Measurements from ENCODE around the gene IFIT2. TPM values are rescaled to one million over a fixed set of nuclear protein-coding genes. Genes with fewer than 3 reads are reported as not detected.
"Not testable (repeated sequence)": the region's sequence is repeated elsewhere in the genome, so short reads cannot be mapped to it uniquely, and the experiment has no call there.

Gene IFIT2
- total and polyA plus RNA-seq, 2 experiments from 2014 or later = 0.10 TPM; not detected in 1

DNA sequence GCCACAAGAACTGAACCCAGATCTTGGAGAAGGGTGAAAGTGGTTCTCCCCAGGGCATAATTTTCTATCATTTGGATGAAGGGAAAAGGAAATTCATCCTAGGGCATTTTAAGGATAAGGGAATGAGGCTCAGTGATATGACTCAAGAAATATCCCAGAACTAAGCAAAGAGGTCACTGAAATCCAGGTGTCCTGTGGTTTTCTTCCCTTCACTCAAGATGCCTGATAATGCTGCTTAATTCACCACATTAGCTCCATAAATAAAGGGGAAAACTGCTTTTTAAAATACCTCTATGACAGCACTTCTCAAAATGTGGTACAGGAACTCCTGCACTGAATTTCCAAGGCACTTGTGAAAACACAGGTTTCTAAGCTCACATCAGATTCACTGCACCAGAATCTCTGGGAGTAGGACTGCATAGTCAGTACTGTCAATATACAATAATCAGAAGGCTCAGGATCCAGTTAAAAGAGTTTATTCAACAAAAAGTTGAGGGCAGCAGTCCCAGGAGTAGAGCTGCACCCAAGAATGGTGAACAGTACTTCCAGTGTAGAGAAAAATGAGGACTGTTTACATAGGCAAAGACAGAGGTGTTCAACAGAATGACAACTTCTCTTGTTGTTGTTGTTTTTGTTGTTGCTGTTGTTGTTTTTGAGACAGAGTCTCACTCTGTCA lies 28.8 kb downstream of the IFIT2 start (continued):
- TF ChIP-seq, protein P1, sequence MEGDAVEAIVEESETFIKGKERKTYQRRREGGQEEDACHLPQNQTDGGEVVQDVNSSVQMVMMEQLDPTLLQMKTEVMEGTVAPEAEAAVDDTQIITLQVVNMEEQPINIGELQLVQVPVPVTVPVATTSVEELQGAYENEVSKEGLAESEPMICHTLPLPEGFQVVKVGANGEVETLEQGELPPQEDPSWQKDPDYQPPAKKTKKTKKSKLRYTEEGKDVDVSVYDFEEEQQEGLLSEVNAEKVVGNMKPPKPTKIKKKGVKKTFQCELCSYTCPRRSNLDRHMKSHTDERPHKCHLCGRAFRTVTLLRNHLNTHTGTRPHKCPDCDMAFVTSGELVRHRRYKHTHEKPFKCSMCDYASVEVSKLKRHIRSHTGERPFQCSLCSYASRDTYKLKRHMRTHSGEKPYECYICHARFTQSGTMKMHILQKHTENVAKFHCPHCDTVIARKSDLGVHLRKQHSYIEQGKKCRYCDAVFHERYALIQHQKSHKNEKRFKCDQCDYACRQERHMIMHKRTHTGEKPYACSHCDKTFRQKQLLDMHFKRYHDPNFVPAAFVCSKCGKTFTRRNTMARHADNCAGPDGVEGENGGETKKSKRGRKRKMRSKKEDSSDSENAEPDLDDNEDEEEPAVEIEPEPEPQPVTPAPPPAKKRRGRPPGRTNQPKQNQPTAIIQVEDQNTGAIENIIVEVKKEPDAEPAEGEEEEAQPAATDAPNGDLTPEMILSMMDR (conservative IDR thresholded peaks at IDR 0.05; ENCODE audit: low read depth in 2 of 2) = no peak
- TF ChIP-seq STAT1 (IDR thresholded peaks at IDR 0.05; ENCODE audit: unreplicated experiment) = no peak
- TF ChIP-seq, protein P2, sequence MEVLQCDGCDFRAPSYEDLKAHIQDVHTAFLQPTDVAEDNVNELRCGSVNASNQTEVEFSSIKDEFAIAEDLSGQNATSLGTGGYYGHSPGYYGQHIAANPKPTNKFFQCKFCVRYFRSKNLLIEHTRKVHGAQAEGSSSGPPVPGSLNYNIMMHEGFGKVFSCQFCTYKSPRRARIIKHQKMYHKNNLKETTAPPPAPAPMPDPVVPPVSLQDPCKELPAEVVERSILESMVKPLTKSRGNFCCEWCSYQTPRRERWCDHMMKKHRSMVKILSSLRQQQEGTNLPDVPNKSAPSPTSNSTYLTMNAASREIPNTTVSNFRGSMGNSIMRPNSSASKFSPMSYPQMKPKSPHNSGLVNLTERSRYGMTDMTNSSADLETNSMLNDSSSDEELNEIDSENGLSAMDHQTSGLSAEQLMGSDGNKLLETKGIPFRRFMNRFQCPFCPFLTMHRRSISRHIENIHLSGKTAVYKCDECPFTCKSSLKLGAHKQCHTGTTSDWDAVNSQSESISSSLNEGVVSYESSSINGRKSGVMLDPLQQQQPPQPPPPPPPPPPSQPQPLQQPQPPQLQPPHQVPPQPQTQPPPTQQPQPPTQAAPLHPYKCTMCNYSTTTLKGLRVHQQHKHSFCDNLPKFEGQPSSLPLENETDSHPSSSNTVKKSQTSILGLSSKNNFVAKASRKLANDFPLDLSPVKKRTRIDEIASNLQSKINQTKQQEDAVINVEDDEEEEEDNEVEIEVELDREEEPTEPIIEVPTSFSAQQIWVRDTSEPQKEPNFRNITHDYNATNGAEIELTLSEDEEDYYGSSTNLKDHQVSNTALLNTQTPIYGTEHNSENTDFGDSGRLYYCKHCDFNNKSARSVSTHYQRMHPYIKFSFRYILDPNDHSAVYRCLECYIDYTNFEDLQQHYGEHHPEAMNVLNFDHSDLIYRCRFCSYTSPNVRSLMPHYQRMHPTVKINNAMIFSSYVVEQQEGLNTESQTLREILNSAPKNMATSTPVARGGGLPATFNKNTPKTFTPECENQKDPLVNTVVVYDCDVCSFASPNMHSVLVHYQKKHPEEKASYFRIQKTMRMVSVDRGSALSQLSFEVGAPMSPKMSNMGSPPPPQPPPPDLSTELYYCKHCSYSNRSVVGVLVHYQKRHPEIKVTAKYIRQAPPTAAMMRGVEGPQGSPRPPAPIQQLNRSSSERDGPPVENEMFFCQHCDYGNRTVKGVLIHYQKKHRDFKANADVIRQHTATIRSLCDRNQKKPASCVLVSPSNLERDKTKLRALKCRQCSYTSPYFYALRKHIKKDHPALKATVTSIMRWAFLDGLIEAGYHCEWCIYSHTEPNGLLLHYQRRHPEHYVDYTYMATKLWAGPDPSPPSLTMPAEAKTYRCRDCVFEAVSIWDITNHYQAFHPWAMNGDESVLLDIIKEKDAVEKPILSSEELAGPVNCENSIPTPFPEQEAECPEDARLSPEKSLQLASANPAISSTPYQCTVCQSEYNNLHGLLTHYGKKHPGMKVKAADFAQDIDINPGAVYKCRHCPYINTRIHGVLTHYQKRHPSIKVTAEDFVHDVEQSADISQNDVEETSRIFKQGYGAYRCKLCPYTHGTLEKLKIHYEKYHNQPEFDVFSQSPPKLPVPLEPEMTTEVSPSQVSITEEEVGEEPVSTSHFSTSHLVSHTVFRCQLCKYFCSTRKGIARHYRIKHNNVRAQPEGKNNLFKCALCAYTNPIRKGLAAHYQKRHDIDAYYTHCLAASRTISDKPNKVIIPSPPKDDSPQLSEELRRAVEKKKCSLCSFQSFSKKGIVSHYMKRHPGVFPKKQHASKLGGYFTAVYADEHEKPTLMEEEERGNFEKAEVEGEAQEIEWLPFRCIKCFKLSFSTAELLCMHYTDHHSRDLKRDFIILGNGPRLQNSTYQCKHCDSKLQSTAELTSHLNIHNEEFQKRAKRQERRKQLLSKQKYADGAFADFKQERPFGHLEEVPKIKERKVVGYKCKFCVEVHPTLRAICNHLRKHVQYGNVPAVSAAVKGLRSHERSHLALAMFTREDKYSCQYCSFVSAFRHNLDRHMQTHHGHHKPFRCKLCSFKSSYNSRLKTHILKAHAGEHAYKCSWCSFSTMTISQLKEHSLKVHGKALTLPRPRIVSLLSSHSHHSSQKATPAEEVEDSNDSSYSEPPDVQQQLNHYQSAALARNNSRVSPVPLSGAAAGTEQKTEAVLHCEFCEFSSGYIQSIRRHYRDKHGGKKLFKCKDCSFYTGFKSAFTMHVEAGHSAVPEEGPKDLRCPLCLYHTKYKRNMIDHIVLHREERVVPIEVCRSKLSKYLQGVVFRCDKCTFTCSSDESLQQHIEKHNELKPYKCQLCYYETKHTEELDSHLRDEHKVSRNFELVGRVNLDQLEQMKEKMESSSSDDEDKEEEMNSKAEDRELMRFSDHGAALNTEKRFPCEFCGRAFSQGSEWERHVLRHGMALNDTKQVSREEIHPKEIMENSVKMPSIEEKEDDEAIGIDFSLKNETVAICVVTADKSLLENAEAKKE (CRISPR knock-in tag; IDR thresholded peaks at IDR 0.05) = no peak
- TF ChIP-seq, protein P3, sequence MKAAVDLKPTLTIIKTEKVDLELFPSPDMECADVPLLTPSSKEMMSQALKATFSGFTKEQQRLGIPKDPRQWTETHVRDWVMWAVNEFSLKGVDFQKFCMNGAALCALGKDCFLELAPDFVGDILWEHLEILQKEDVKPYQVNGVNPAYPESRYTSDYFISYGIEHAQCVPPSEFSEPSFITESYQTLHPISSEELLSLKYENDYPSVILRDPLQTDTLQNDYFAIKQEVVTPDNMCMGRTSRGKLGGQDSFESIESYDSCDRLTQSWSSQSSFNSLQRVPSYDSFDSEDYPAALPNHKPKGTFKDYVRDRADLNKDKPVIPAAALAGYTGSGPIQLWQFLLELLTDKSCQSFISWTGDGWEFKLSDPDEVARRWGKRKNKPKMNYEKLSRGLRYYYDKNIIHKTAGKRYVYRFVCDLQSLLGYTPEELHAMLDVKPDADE (IDR thresholded peaks at IDR 0.05) = no peak
- TF ChIP-seq JUNB (IDR thresholded peaks at IDR 0.05; ENCODE audit: unreplicated experiment) = no peak
- TF ChIP-seq NANOG (IDR thresholded peaks at IDR 0.05; ENCODE audit: borderline replicate concordance) = no peak

DNA sequence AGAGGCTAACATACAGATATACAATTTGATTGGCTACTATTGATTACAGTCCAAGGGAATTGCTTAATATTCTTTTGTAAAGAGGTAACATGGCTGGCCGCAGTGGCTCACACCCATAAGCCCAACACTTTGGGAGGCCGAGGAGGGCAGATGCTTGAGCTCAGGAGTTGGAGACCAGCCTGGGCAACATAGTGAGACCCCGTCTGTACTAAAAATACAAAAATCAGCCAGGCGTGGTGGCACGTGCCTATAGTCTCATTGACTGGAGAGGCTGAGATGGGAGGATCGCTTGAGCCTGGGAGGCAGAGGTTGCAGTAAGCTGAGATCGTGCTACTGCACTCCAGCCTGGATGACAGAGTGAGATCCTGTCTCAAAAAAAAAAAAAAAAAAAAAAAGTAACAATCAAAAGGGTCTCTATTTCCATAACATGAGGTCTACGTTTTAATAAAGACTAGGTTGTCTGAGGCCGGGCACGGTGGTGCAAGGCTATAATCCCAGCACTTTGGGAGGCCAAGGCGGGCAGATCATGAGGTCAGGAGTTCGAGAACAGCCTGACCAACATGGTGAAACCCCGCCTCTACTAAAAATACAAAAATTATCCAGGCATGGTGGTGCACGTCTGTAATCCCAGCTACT lies 29.8 kb downstream of the IFIT2 start:
- H3K27me3 Mint-ChIP-seq (ENCODE audit: insufficient read depth, low read depth, poor library complexity) = peaks cover 23% of the 10 kb centered on the region
- not testable (repeated sequence) for H3K4me3 Mint-ChIP-seq; H3K4me2 ChIP-seq; H3K27ac Mint-ChIP-seq; H3F3A ChIP-seq (replicated peaks; ENCODE audit: low read depth); H3K27me3 ChIP-seq (ENCODE audit: insufficient read depth); DNase-seq (ENCODE audit: low spot score); H3K36me3 Mint-ChIP-seq (ENCODE audit: low read depth); H3K79me2 ChIP-seq (replicated peaks; ENCODE audit: insufficient read depth); ATAC-seq; H3K9me3 Mint-ChIP-seq; H3K4me3 ChIP-seq; H2AFZ ChIP-seq; H3K36me3 ChIP-seq (ENCODE audit: insufficient read depth); H4K20me1 ChIP-seq (replicated peaks; ENCODE audit: insufficient read depth); H3K9me2 ChIP-seq (ENCODE audit: insufficient read depth)
- Histone ChIP-seq H3K27ac (ENCODE audit: low read depth) (0 out of 2 replicates have a peak overlapping the region, but pooled peaks have one; percentile 43), H3K4me1 (ENCODE audit: insufficient read depth) (peaks cover 37% of the 10 kb centered on the region)
- peaks cover 46% of the 10 kb centered on the region for H3K4me1 Mint-ChIP-seq

Data from GM23338 (cell line).